GM12878 (cell line): ENCODE results near the gene TAS2R38.

Experiments used
- HCFC1 ChIP-seq: fragments of 150-350 bp; IDR thresholded peaks from 2 replicates; pipeline ENCODE4 v1.6.1; 2014; ENCODE audit warnings: low read length
- ZBTB40 ChIP-seq: fragments of 450-650 bp; IDR thresholded peaks from 2 replicates; pipeline ENCODE4 v1.6.1; 2016; ENCODE audit warnings: mild to moderate bottlenecking, moderate library complexity, borderline replicate concordance

GRCh38 chr7:141975806-141976523 is 2.4 kb upstream of the TAS2R38 start:
- TF ChIP-seq ZBTB40, result no peak
- no peak for TF ChIP-seq HCFC1
